ENCODE data around the gene SSRP1. TPM values are rescaled to one million over a fixed set of nuclear protein-coding genes. Genes with fewer than 3 reads are reported as not detected.
A peak's percentile ranks its signal among the peaks of the same experiment; 100 is the strongest.

Gene SSRP1
- total and polyA plus RNA-seq, 9 donors = 64.3 to 135 (median 107) TPM

- peaks cover 46% of the 10 kb centered on the region for H3K4me1 ChIP-seq (ENCODE audit: control insufficient read depth, insufficient read depth, low read length)
- H3K9me3 ChIP-seq (replicated peaks; ENCODE audit: control insufficient read depth, low read depth, low read length) = no peaks in the 10 kb centered on the region
- peak overlapping the region; percentile 58 for H3K4me3 ChIP-seq (ENCODE audit: low read length)
- DNase-seq = no peak
- H3K27ac ChIP-seq (ENCODE audit: low read length) = peak overlapping the region; percentile 99
- peaks cover 58% of the 10 kb centered on the region for H3K36me3 ChIP-seq (ENCODE audit: control insufficient read depth, insufficient read depth, low read length)
- 14% methylated on average over 6 of the region's 6 CpGs for WGBS (ENCODE audit: insufficient coverage)
- no peaks in the 10 kb centered on the region for H3K27me3 ChIP-seq (ENCODE audit: control insufficient read depth, insufficient read depth, low read length)
Measured at GRCh38 chr11:57325735-57326048, 10.0 kb downstream of the SSRP1 start.

GRCh38 chr11:57324886-57325734 lies 10.6 kb downstream of the SSRP1 start, which contains the start of gene TNKS1BP1:
Gene TNKS1BP1 (minus strand): TSS chr11:57324952. CDS start chr11:57321885, 3,067 bp downstream.
- peak within 1 kb of the TSS; percentile 71 for H3K4me3 ChIP-seq (ENCODE audit: low read length)
- under 1% methylated on average over 55 of the region's 61 CpGs for WGBS (ENCODE audit: insufficient coverage)
- H3K36me3 ChIP-seq (ENCODE audit: control insufficient read depth, insufficient read depth, low read length) = peaks cover 58% of the 10 kb centered on the region
- no peaks in the 10 kb centered on the region for H3K9me3 ChIP-seq (replicated peaks; ENCODE audit: control insufficient read depth, low read depth, low read length)
- peaks cover 51% of the 10 kb centered on the region for H3K4me1 ChIP-seq (ENCODE audit: control insufficient read depth, insufficient read depth, low read length)
- H3K27me3 ChIP-seq (ENCODE audit: control insufficient read depth, insufficient read depth, low read length) = no peaks in the 10 kb centered on the region
- DNase-seq = peak; percentile 99
- H3K27ac ChIP-seq (ENCODE audit: low read length) = peak within 1 kb of the TSS; percentile 99

GRCh38 chr11:57324154-57324885 lies 11.4 kb downstream of the SSRP1 start:
- H3K4me3 ChIP-seq (ENCODE audit: low read length) = peak overlapping the region; percentile 71
- H3K4me1 ChIP-seq (ENCODE audit: control insufficient read depth, insufficient read depth, low read length) = peaks cover 54% of the 10 kb centered on the region
- peak; percentile 88 for DNase-seq
- no peaks in the 10 kb centered on the region for H3K9me3 ChIP-seq (replicated peaks; ENCODE audit: control insufficient read depth, low read depth, low read length)
- H3K27me3 ChIP-seq (ENCODE audit: control insufficient read depth, insufficient read depth, low read length) = no peaks in the 10 kb centered on the region
- peaks cover 53% of the 10 kb centered on the region for H3K36me3 ChIP-seq (ENCODE audit: control insufficient read depth, insufficient read depth, low read length)
- H3K27ac ChIP-seq (ENCODE audit: low read length) = peak overlapping the region; percentile 93
- 0% methylated on average over 39 of the region's 64 CpGs for WGBS (ENCODE audit: insufficient coverage)

- 14% methylated on average over 6 of the region's 9 CpGs for WGBS (ENCODE audit: insufficient coverage)
Measured at GRCh38 chr11:57323855-57324153, 11.9 kb downstream of the SSRP1 start.

GRCh38 chr11:57323167-57323854 lies 12.4 kb downstream of the SSRP1 start:
- H3K4me3 ChIP-seq (ENCODE audit: low read length) = peak overlapping the region; percentile 71
- H3K9me3 ChIP-seq (replicated peaks; ENCODE audit: control insufficient read depth, low read depth, low read length) = no peaks in the 10 kb centered on the region
- H3K4me1 ChIP-seq (ENCODE audit: control insufficient read depth, insufficient read depth, low read length) = peaks cover 61% of the 10 kb centered on the region
- peak overlapping the region; percentile 93 for H3K27ac ChIP-seq (ENCODE audit: low read length)
- peaks cover 47% of the 10 kb centered on the region for H3K36me3 ChIP-seq (ENCODE audit: control insufficient read depth, insufficient read depth, low read length)
- H3K27me3 ChIP-seq (ENCODE audit: control insufficient read depth, insufficient read depth, low read length) = no peaks in the 10 kb centered on the region
- 20% methylated on average over 1 of the region's 3 CpGs for WGBS (ENCODE audit: insufficient coverage)
- peak; percentile 59 for DNase-seq

More at GRCh38 chr11:57323855-57324153, 11.9 kb downstream of the SSRP1 start:
- no peaks in the 10 kb centered on the region for H3K9me3 ChIP-seq (replicated peaks; ENCODE audit: control insufficient read depth, low read depth, low read length)
- no peaks in the 10 kb centered on the region for H3K27me3 ChIP-seq (ENCODE audit: control insufficient read depth, insufficient read depth, low read length)
- H3K27ac ChIP-seq (ENCODE audit: low read length) = peak overlapping the region; percentile 93
- H3K36me3 ChIP-seq (ENCODE audit: control insufficient read depth, insufficient read depth, low read length) = peaks cover 48% of the 10 kb centered on the region
- H3K4me1 ChIP-seq (ENCODE audit: control insufficient read depth, insufficient read depth, low read length) = peaks cover 56% of the 10 kb centered on the region
- DNase-seq = no peak
- peak overlapping the region; percentile 71 for H3K4me3 ChIP-seq (ENCODE audit: low read length)

- 8% methylated on average over 2 of the region's 13 CpGs for WGBS (ENCODE audit: insufficient coverage)
- Histone ChIP-seq H3K4me3 (ENCODE audit: low read length) (peak overlapping the region; percentile 71), H3K36me3 (ENCODE audit: control insufficient read depth, insufficient read depth, low read length) (peaks cover 44% of the 10 kb centered on the region), H3K9me3 (replicated peaks; ENCODE audit: control insufficient read depth, low read depth, low read length) (no peaks in the 10 kb centered on the region), H3K4me1 (ENCODE audit: control insufficient read depth, insufficient read depth, low read length) (peaks cover 69% of the 10 kb centered on the region), H3K27ac (ENCODE audit: low read length) (peak overlapping the region; percentile 93), H3K27me3 (ENCODE audit: control insufficient read depth, insufficient read depth, low read length) (no peaks in the 10 kb centered on the region)
- DNase-seq = peak; percentile 99
Measured at GRCh38 chr11:57322256-57323166, 13.2 kb downstream of the SSRP1 start.

GRCh38 chr11:57321388-57322255 lies 14.1 kb downstream of the SSRP1 start:
- Histone ChIP-seq H3K27ac (ENCODE audit: low read length) (peak overlapping the region; percentile 93), H3K9me3 (replicated peaks; ENCODE audit: control insufficient read depth, low read depth, low read length) (no peaks in the 10 kb centered on the region), H3K27me3 (ENCODE audit: control insufficient read depth, insufficient read depth, low read length) (no peaks in the 10 kb centered on the region), H3K4me1 (ENCODE audit: control insufficient read depth, insufficient read depth, low read length) (peaks cover 78% of the 10 kb centered on the region), H3K36me3 (ENCODE audit: control insufficient read depth, insufficient read depth, low read length) (peaks cover 44% of the 10 kb centered on the region), H3K4me3 (ENCODE audit: low read length) (peak overlapping the region; percentile 35)
- DNase-seq = peak; percentile 69
- WGBS (ENCODE audit: insufficient coverage) = 43% methylated on average over 1 of the region's 6 CpGs

- peak overlapping the region; percentile 93 for H3K27ac ChIP-seq (ENCODE audit: low read length)
Measured at GRCh38 chr11:57320719-57321387, 14.8 kb downstream of the SSRP1 start.

More at GRCh38 chr11:57320719-57321387, 14.8 kb downstream of the SSRP1 start:
- DNase-seq = no peak
- WGBS (ENCODE audit: insufficient coverage) = 43% methylated on average over 1 of the region's 2 CpGs
- H3K27me3 ChIP-seq (ENCODE audit: control insufficient read depth, insufficient read depth, low read length) = no peaks in the 10 kb centered on the region
- peak overlapping the region; percentile 35 for H3K4me3 ChIP-seq (ENCODE audit: low read length)
- peaks cover 42% of the 10 kb centered on the region for H3K36me3 ChIP-seq (ENCODE audit: control insufficient read depth, insufficient read depth, low read length)
- no peaks in the 10 kb centered on the region for H3K9me3 ChIP-seq (replicated peaks; ENCODE audit: control insufficient read depth, low read depth, low read length)
- peaks cover 80% of the 10 kb centered on the region for H3K4me1 ChIP-seq (ENCODE audit: control insufficient read depth, insufficient read depth, low read length)

Data from muscle of leg (tissue), 11 donors.